Fibroblast of the aortic adventitia (primary cell): ENCODE measurements around the gene USP16. TPM values are rescaled to one million over a fixed set of nuclear protein-coding genes. Genes with fewer than 3 reads are reported as not detected.

Source experiments
- DNase-seq: peaks from one replicate; pipeline ENCODE4 v3.0.0-alpha.2; 2010; ENCODE audit warnings: low read depth
- H3K4me3 ChIP-seq: 2 replicates; pipeline ENCODE4 v1.5.1; 2011; ENCODE audit warnings: low read depth, mild to moderate bottlenecking, control low read depth, low read length, moderate library complexity
- total RNA-seq: library from RNA; depleted of rRNA; stranded (reverse); fragments of >200 nt; gene quantifications from 2 replicates; pipeline ENCODE4 v1.2.3, GENCODE V29; 2012; ENCODE audit warnings: low replicate concordance
- TF ChIP-seq, protein P1 (sequence below): IDR thresholded peaks from 2 replicates; pipeline ENCODE4 v1.5.1; 2011; ENCODE audit warnings: mild to moderate bottlenecking, low read length, control low read depth, inconsistent platforms; ENCODE audit not compliant: insufficient read depth

The USP16 gene
- total RNA-seq, 1 donor, result 50.9 TPM

DNA sequence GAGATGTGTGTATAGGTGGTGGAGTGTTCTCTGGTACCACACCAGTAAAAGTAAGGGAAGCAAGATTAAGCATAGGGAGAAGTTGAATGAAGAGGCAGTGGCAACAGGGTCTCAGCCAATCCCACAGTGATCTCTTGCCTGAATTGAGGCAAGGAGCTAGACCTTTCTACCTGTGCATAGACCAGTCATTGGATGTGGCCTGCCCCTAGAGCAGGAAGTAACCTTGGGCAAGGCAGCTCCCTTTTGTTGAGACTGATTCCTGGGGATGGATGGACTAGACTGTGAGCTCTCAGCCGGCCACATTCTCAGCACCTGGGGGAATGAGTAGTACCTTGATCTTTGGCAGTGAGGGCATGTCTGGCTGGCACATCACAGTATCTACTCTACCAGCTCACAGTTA, 6.4 kb downstream of the USP16 start:
- no peak overlapping the region for H3K4me3 ChIP-seq
- TF ChIP-seq, protein P1, sequence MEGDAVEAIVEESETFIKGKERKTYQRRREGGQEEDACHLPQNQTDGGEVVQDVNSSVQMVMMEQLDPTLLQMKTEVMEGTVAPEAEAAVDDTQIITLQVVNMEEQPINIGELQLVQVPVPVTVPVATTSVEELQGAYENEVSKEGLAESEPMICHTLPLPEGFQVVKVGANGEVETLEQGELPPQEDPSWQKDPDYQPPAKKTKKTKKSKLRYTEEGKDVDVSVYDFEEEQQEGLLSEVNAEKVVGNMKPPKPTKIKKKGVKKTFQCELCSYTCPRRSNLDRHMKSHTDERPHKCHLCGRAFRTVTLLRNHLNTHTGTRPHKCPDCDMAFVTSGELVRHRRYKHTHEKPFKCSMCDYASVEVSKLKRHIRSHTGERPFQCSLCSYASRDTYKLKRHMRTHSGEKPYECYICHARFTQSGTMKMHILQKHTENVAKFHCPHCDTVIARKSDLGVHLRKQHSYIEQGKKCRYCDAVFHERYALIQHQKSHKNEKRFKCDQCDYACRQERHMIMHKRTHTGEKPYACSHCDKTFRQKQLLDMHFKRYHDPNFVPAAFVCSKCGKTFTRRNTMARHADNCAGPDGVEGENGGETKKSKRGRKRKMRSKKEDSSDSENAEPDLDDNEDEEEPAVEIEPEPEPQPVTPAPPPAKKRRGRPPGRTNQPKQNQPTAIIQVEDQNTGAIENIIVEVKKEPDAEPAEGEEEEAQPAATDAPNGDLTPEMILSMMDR, result no peak
- no peak for DNase-seq

DNA sequence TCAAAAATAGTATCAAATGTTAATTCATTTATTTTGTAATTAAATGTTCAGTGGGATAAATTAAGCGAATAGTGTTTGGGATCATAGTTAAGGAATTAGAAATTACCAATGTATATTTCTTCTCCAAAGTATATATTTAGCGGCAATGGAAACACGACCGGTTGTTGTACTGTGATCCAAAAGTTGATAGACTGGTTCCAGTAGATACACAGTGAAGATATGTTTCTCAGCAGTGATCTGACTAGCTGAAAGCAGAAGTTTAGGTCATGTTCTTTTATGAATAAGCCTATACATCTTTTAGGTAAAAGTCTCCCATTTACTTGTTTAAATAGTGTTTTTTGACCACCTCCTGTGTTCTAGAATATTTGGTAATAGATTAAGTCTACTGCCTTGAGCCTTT, 8.8 kb downstream of the USP16 start:
- DNase-seq, result no peak
- no peak overlapping the region for H3K4me3 ChIP-seq
- TF ChIP-seq, protein P1, result no peak

DNA sequence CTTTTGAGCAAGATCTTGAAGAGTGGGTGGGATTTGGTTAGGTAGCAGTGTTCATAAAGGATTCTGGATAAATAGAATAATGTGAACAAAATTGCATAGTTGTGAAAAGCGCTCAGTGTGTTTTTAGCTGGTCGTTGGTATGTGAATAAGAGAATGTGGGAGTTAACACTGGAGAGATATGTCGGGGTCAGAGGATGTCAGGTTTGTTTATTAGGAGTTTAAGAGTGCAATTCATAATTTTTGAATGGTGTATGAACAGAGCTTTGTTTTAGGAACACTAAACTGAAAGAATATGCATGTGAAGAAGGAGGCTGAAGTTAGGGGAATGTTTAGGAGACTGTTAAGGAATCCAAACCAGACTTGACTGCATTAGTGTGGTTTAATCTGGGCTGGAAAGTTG, 9.4 kb downstream of the USP16 start:
- DNase-seq, result no peak
- no peak overlapping the region for H3K4me3 ChIP-seq
- TF ChIP-seq, protein P1, result no peak

GRCh38 chr21:29034678-29035077, 10.2 kb downstream of the USP16 start:
- TF ChIP-seq, protein P1, result no peak
- H3K4me3 ChIP-seq, result no peak overlapping the region
- DNase-seq, result no peak

DNA sequence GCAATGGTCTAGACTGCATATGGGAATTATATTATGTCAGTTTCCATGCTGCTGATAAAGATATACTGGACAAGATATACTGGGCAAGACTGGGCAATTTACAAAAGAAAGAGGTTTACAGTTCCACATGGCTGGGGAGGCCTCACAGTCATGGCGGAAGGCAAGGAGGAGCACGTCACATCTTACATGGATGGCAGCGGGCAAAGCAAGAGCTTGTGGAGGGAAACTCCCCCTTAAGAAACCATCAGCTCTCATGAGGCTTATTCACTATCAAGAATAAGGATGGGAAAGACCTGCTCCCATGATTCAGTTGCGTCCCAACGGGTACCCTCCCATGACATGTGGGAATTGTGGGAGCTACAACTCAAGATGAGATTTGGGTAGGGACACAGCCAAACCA, 27.8 kb downstream of the USP16 start:
- DNase-seq, result no peak
- H3K4me3 ChIP-seq, result no peak overlapping the region
- TF ChIP-seq, protein P1, result no peak

DNA sequence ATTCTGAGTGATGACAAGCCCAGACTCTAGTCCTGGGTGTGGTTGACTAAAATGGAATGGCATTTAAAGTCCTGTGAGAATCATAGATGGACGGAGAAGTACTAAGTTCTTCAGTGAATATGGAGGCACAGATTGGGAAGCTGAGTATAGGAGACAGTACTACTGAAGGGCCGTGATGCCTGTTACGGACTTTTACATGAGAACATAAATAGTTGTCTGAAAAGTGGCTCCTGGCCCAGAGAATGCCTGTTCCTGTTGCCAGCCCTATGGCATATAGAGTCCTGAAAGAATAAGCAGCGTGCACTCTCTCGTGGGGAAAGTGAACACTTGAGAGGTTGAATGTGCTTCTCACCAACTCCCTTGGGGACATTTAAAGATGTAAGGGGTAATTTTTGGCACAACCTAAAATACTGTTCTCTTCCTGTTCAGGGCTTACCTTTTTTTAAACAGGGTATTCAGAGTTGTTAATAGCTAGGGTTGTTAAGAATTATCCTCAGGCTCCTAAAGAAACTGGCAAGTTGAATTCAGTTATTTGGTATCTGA, 28.6 kb downstream of the USP16 start:
- no peak for DNase-seq
- no peak overlapping the region for H3K4me3 ChIP-seq
- TF ChIP-seq, protein P1, result no peak

DNA sequence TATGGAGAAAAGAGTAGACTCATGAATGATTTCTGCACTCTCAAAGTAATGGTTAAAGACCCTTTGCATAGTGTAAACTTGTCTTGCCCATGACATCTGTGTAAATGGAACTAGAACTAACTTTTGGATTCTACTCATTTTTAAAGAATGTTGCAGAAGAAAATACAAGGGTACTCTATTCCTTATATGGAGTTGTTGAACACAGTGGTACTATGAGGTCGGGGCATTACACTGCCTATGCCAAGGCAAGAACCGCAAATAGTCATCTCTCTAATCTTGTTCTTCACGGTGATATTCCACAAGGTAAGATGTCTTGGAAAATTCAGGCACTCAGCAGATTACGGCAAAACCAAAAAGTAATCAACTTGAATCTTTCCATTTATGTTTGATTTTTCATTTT, 29.2 kb downstream of the USP16 start:
- DNase-seq, result no peak
- H3K4me3 ChIP-seq, result no peak overlapping the region
- TF ChIP-seq, protein P1, result no peak
